Activated T-helper 1 cell treated with anti-CD3 and anti-CD28 coated beads, Interleukin-2, amount 50 U/mL, for 16 hours (primary cell): ENCODE data around the gene ASIC2.

ENCODE experiments used
- DNase-seq, 2 donors: peaks; one replicate each; pipeline ENCODE4 v3.0.0-alpha.2; 2020; ENCODE audit warnings: low read depth in 1 of 2, low spot score in 1 of 2

ASIC2 gene

DNA sequence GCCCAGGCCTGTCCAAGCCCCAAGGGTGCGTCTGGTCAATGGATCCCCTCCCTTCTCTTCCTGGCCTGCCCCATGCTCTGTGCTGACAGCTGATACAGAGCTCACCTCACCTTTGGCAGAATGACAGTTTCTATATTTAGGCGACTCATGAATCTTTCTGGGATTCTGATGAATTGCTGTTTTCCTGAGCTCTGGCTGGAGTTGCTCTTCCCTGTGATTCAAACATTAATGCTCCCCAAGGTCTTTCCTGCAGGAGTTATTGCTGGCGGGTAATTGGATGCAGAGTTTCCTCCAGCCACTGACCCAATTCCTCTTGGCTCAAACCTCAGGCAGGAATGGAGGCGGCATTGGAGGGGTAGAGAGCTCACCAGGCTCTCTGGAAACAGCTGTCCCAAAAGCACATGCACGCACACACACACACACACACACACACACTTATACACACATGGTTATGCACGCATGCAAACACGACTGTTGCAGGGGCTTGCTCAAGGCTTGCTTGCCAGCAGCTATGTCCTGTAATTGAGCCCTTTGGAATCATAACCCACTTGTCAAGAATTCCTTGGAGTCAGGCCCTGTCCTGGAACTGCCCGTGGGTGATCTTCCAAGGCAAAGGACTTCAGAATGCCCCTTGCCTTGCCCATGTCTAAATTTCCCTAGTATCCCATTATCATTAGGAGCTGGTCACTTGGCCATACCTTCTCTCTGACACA, 128.8 kb downstream of the ASIC2 start:
- DNase-seq, result no peak

DNA sequence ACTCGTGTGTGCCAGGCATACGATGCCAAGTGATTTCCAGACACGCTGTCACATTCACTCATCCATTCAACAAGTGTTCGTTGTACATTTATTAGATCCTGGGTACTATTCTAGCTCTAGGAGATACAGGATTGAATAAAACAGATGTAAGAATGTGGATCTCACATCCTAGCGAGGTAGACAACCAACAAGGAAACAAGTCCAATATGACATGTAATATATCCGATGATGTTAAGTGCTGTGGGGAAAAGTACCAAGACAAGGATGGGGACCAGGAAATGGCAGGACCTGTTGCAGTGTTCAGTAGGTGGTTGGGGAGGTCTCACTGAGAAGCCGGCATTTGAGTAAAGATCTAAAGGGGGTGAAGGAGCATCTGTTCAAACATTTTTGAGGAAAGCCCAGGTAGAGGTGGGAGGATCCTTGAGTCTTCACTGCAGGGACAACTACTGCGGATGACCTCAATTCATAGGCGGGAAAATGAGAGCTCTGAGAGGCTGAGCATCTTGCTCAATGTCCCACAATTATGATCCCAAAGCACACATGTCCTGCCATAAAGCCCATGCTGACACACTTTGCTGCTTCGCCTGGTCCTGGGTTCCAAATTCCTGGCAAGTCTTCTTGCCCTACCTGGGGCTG, 129.4 kb downstream of the ASIC2 start:
- DNase-seq, result no peak

DNA sequence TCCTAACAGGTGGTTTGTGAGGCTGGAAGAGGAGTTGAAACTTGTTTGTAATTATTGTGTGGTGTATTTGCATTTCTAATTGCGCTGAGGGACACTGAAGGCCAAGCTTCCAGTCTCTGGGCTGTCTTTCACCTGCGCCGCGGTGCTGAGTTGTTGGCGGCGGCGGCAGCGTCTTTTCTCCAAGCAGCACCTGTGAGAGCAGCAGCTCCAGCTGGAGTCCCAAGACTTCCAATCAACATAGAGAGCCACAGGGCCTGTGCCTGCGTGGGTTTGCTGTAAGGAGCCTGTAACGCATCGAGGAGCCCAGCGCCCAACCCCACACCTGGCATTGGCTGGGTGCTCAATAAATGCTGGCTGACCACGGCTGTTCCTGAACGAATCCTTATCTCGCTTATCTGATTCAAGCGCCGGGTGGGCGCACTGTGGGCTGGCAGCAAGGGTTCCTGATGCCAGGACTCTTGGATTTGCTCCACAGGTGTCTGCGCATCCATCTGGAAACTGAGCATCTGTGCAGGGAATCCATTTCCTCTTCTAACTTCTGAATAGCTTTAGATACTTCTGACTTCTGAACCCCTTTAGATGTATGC, 138.1 kb downstream of the ASIC2 start:
- no peak for DNase-seq

DNA sequence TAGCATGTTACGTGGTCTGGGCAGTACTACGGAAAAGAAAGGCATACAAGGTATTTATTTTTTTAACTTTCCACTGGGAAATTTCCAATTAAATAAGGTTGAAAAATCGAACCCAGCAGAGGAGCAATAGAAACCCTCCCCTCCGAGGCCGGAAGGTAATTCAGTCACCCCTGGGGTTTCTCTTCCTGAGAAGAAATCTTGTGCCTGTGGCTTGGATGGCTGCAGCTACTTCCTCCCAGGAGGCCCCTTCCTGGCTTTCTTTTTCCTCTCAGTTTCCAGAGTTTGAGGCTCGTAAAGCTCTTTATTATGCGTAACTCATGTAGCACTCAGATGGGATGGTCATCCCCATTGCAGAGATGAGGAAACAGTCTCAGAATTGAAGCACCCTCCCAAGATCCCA, 140.3 kb downstream of the ASIC2 start:
- no peak for DNase-seq

DNA sequence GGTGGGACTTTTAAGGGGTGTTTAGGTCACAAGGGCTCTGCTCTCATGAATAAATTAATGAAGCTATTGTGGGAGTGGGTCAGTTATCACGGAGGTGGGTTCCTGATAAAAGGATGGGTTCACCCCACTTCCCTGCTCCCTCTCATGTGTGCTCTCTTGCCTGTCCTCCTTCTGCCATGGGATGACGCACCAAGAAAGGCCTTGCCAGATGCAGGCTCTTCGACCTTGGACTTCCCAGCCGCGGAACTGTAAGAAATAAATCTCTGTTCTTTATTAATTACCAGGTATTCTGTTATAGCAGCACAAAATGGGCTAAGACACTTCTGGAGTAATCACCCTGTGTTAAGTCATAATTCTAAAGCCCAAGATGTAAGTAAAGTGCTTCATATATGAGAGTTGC, 141.5 kb downstream of the ASIC2 start:
- DNase-seq, result no peak

DNA sequence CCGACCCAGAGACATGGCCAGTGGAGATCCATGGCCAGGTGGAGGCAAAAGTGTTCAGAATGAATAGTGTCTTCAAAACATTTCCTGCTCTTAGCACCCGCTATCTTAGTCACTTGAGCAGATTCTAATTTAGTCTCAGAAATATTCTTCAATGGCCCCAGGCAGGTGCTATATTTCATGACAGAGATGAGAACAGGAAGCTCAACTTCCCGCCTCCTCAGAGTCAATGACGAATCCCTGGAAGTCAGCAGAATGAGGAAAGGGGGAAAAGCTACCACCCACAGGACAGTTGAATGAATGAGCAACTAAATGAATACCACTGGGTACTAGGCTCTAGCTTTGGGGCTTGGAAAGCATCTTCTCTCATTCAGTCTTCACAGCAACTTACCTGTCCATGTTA, 147.2 kb downstream of the ASIC2 start:
- DNase-seq, result no peak

DNA sequence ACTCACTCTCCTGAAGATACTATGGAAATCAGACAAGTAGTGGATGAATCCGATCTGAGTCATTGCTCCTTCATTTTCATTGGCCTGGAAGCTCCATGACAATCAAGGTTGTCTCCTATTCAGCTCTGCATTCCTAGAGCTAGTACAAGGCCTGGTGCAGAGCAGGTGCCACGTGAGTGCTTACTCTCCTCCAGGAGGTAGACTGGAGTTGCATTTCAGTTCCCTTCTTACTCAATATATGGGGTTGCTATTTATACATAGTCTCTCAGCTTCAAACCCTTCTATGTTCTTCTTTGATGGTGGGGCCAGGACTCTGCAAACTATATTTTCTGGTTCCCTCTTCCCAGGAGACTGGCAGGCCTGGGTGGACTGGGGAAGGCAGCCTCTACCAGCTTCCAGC, 148.3 kb downstream of the ASIC2 start:
- no peak for DNase-seq

DNA sequence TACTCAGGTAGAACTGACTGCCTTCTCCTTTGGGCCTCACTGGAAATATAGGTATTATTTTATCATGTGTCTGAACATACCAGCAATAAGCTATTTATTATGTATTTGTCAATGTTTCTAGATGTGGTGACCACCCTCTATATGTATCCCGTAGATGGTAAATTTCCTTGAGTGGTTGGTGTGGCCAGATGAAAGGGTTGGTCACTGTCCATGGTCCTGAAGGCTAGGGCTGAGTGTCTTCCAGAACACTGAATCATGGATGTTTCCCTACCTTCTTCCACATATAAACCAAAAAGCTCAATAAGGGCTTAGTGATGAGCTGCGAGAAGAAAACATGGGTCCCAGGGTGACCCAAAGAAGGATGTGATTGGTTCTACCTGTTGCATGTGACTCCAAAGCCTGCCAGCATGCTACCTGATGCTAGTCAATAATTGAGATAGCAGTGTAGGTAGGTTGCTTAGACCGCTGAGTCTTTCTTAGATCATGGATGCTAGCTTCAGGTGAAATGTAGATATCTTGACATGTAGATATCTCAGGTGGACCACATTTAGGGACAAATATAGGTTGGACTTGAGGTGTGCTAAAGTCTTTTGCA, 150.3 kb downstream of the ASIC2 start:
- no peak for DNase-seq

DNA sequence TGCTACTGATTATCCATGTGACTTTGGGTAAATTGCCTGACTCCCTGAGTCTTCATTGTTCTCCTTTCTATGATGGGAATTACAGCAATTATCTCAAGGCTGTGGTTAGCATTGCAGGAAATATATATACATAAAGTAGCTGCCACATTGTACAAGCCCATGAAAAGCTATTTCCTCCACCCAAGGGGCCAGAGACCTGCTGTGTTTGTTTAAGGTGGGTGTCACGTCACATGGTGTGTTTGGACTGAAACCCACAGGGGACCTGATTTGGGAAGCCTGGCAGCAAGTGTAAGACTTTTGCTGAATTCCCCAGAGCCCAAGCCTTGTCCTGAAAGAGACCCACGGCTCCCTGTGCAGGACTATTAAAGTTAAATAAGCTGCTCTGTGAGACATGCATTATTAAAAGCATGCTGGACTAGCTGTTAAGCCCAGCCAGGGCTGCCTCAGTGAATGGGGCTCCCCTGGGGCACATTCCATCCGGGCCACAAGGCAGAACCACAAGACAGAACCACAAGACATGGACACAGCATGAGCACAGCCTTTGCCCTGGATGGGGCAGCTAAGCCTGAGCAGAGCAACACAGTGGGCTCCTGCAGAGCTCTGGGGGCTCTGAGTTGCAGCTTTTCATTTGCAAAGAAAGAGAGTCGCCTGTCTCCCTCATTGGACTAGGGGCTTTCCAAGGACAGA, 152.5 kb downstream of the ASIC2 start:
- DNase-seq, result no peak

DNA sequence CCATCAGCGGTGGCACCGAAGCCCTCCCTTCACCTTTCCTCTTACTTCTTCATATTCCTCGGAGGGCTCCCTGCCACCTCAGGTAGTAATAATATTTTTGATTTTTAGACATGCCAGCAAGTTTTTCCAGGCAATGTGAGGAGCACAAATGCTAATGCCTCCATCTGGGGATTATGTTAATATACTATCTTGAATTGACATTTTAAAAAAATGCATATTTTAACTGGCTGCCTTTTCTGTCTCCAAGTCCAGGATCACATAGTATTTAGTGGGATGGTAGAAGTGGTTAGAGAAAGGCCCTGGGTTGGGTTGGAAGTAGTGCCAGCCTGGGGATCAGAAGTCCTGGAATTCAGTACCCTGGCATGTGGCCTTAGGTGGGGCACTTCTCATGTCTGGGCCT, 154.5 kb downstream of the ASIC2 start:
- DNase-seq, result no peak

DNA sequence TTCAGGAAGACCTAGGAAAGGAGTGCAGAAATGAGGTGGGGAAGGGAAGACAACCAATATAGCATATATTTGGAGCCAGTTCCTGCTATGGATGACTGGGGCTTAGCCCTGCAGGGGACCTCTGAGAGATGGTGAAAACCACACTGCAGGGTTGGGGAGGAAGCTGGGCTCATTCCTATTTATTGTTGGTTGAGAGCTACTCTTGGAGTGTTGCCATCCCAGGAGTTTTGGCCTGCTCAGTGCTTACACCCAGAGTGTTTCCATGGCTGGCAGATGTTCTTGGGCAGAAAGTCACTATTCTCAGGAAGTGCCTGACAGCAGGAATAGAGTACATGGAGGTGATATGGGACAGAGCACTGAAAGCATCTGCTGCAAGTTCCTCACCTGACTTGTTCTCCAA, 155.7 kb downstream of the ASIC2 start:
- no peak for DNase-seq

DNA sequence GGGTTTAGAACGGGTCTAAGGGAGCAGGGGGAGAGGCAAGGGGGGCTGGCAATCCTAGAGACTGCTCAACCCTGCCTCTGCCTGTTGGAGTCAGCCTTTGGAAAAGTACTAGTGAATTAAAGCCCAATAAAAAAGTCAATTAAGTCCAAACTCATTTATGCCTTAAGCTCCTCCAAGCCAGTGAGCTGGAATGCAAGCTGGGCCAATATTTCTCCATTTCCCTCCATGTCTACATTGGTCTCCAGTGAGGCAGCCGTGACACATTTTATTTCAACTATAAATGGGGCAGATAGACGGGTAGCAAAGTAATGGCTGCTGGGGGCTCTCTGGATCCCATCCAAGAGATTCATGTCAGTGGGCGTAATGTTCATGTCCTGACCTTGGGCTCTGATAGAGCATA, 157.4 kb downstream of the ASIC2 start:
- DNase-seq, result no peak

DNA sequence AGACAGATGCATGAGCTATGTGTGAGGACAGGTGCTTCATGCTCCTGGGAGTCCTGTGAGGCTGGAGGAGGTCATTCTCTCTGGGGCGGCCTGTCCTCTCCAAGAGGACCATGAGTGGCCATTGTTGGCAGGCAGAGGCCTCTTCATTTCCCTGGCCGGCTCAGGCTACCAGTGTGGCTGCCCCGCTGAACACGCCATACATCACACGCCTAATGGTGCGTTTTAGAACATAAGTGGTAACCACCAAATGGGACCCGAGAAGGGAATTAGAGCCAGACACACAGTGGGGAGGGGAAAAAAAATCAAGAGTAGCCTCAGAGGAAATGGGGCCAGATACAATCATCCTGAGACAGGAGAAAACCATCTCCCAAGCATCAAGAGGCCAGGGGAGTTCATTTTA, 161.5 kb downstream of the ASIC2 start:
- DNase-seq, result no peak

DNA sequence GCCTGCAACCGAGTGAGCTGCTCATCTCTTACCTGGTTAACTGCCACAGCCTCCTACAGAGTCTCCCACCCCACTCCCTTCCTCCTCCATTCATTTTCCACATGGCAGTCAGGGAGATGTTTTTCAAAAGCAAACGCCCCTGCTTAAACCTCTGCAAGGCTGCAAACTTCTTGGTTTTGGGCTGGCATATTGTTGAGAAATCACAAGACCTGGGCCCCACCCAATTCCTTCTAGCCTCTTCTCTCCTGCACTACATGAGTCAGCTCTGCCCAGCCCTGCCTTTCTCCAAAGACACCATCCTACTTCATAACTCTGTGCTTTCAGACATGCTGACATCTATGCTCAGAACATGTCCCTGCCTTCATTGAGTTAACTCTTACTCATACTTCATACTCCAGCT, 165.4 kb downstream of the ASIC2 start:
- DNase-seq, result no peak

DNA sequence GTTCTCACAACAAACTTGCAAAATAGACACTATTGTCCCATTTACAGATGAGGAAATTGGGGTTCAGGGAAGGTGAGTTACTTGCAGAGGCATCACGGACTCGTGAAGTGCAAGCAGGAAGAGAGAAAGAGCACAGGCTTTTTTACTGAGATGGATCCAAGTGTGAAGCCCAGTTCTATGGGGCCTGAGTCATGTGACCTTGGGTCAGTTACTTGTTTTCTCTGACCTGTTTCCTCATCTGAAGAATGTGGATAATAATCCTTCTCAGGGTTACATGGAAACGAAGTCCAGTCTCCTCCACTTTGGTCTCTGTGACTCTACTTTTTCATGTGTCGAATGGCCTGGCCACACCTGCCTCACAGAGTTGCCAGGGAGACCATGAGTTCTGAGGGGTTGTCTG, 167.0 kb downstream of the ASIC2 start:
- DNase-seq, result no peak

DNA sequence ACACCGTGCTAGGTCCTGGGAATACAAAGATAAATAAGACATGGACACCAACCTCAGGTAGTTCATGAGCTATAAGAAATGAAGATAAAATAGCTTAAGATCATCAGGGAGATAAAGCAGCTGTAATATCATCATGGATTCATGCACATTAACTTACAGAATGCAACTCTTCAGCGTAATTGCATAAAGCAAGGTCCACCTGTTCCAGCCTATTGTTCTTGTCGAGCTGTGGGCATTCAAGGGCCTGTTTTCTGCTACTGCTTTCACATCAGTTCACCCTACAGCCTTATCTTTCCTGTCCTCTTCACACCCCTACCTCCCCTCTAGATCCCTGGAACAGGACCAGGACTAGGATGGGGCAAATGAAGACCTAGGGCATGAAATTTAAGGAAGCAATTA, 167.5 kb downstream of the ASIC2 start:
- DNase-seq, result no peak

DNA sequence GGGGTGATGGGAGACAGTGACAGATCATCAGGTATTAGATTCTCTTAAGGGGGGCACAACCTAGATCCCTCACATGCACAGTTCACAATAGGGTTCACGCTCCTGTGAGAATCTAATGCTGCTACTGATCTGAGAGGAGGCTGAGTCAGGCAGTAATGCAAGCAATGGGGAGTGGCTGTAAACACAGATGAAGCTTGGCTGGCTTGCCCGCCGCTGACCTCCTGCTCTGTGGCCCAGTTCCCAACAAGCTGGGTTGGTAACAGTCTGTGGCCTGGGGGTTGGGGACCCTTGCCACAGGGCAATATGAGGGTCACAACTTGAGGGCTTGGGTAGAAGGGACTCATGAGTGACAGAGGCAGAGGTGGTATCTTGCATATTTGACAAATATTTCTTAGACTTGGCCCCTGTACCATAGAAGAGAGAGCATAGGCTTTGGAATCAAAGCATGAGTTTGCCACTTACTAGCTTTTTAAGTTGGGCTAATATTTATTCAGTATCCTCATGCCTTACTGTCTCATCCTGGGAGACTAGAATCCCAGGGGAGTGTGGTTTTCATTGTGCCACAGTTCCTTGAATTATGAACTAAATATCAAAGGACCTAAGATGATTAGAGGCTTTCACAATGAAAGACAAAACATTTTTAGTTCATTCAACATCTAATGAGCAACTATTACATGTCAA, 168.1 kb downstream of the ASIC2 start:
- no peak for DNase-seq

DNA sequence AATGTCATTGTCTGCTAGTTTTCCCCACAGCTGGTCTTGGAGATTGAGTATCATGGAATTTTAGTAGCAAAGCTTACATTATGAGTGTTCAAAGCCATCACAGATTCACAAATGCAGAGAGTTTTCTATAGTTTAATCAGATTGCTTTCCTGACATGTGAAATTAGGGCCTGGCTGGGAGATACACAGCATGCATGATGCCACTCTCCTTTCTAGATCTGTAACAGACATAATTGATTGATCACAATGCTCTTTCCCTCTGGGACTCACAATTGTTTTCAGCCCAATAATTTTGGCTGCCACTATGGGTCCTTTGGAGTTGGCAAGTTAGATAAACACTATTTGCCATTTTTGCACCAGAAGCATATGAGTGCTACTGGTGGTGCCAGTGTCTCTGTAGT, 168.9 kb downstream of the ASIC2 start:
- no peak for DNase-seq

DNA sequence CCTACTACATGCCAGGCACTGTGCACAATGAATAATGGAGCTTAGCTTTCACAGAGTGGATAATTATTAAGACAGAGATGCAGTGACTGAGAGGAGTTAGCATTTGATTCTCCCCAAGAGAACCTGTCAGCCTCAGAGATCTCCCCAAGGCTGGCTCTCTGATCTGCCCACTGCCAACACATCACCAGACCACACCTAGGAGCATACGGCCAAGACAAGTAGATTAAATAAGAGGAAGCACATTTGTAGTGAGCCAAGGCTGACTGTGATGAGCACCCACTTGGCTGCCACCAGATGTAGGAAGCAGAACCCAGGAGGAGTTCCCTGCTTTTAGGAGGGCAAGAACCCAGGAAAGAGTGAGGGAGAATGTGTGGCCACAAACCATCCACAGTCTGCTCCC, 171.3 kb downstream of the ASIC2 start:
- DNase-seq, result no peak

DNA sequence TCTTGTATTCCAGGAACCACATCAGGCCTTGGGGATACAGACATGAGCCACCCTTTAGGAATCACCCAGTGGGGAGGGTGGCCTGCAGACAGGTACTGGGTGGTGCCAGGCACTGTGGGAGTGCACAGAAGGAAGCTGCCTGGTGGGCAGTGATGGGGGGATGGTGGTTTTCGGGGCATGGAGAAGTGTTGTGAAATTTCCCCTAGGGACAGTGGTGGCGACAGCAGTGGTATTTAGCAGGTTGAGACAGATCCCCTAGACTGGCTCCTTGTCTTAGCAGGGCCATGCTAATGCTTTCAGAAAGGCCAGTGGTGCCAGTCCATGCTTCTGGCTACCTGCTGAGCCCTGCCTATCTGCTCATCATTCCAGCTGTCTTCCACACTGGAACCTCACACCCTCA, 171.8 kb downstream of the ASIC2 start:
- no peak for DNase-seq

DNA sequence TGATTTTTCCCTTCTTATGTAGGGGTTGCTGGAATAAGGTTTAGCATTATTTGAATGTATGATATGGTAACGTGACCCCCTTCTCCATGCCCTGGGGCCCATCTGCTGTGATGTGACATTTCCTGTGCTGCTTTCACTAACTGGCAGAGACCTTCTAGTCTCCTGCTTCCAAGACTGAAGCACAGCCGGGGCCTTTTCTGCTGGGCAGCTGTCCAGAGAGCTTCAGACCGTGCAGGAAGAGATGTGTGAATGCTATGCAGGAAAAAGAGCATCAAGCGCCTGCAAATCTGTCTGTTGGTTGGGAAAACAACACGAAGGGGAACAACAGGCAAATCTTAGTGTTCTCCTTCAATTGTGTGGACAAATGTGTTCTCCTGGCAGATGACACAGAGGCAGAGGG, 173.0 kb downstream of the ASIC2 start:
- no peak for DNase-seq
